HEK293 (cell line): ENCODE data around the gene MAP3K7CL.
"Not testable (repeated sequence)": the region's sequence is repeated elsewhere in the genome, so short reads cannot be mapped to it uniquely, and the experiment has no call there.

Experiments
- CTCF ChIA-PET: fragments of 350-600 bp; formaldehyde crosslinking; extraction: SDS; loops from one replicate; lab custom pipeline; 2021; ENCODE audit warnings: antibody characterized with exemption; lab: Yijun Ruan, JAX
- POLR2A ChIA-PET: fragments of 300-600 bp; formaldehyde crosslinking; extraction: SDS; loops from one replicate; lab custom pipeline; 2020; ENCODE audit warnings: antibody characterized with exemption, inconsistent platforms; lab: Yijun Ruan, JAX
- H3K27ac ChIP-seq: fragments of 200-500 bp; sonication (Bioruptor generic); 2 replicates; pipeline ENCODE4 v1.5.1; 2014; ENCODE audit warnings: low read depth, low read length, control low read depth, inconsistent platforms; ENCODE audit errors: extremely low read depth
- H3K36me3 ChIP-seq, 2 experiments: fragments of 200-500 bp in 1 of 2; sonication (Bioruptor generic) in 1 of 2; 1 replicate in 1 of 2; 2 replicates in 1 of 2; pipeline ENCODE4 v1.5.1; 2014 to 2017; ENCODE audit warnings: inconsistent platforms in 2 of 2, low read length in 2 of 2; ENCODE audit not compliant: control insufficient read depth in 2 of 2, insufficient read depth in 1 of 2
- H3K4me1 ChIP-seq: fragments of 200-500 bp; sonication (Bioruptor generic); 2 replicates; pipeline ENCODE4 v1.5.1; 2014; ENCODE audit warnings: mild to moderate bottlenecking, low read length, inconsistent platforms; ENCODE audit not compliant: control insufficient read depth, insufficient read depth
- H3K4me3 ChIP-seq: 2 replicates; pipeline ENCODE4 v1.5.1; 2011; ENCODE audit warnings: low read depth, mild to moderate bottlenecking, control low read depth, low read length, moderate library complexity
- H3K9me3 ChIP-seq: fragments of 200-500 bp; sonication (Bioruptor generic); 2 replicates; pipeline ENCODE4 v1.5.1; 2014; ENCODE audit warnings: low read depth, low read length, inconsistent platforms; ENCODE audit not compliant: control insufficient read depth, insufficient read depth
- EGR2 ChIP-seq: fragments of 450-650 bp; formaldehyde crosslinking; IDR thresholded peaks from 2 replicates; pipeline ENCODE4 v1.5.1; 2016; ENCODE audit warnings: low read depth, missing biosample characterization, missing genetic modification characterization
- KLF1 ChIP-seq: fragments of 450-650 bp; formaldehyde crosslinking; IDR thresholded peaks from 2 replicates; pipeline ENCODE4 v1.5.1; 2016; ENCODE audit warnings: missing biosample characterization, missing genetic modification characterization
- KLF8 ChIP-seq: fragments of 450-650 bp; formaldehyde crosslinking; IDR thresholded peaks from 2 replicates; pipeline ENCODE4 v1.5.1; 2016; ENCODE audit warnings: missing biosample characterization, missing genetic modification characterization
- OSR2 ChIP-seq: fragments of 450-650 bp; formaldehyde crosslinking; IDR thresholded peaks from 2 replicates; pipeline ENCODE4 v1.5.1; 2016; ENCODE audit warnings: missing biosample characterization, missing genetic modification characterization
- SP7 ChIP-seq: fragments of 450-650 bp; formaldehyde crosslinking; IDR thresholded peaks from 2 replicates; pipeline ENCODE4 v1.5.1; 2016; ENCODE audit warnings: missing biosample characterization, missing genetic modification characterization
- TCF7L2 ChIP-seq: IDR thresholded peaks from 2 replicates; pipeline ENCODE4 v1.6.1; 2011; ENCODE audit warnings: low read depth, mild to moderate bottlenecking, inconsistent platforms, low read length, moderate library complexity, borderline replicate concordance
- ZEB2 ChIP-seq: fragments of 450-650 bp; formaldehyde crosslinking; IDR thresholded peaks from 2 replicates; pipeline ENCODE4 v1.5.1; 2016; ENCODE audit warnings: missing biosample characterization, missing genetic modification characterization
- ZFHX2 ChIP-seq: fragments of 450-650 bp; formaldehyde crosslinking; conservative IDR thresholded peaks from 2 replicates; pipeline ENCODE4 v1.5.1; 2016; ENCODE audit warnings: missing biosample characterization, missing genetic modification characterization
- ZNF335 ChIP-seq: fragments of 450-650 bp; formaldehyde crosslinking; conservative IDR thresholded peaks from 2 replicates; pipeline ENCODE4 v1.5.1; 2016; ENCODE audit warnings: missing biosample characterization, missing genetic modification characterization
- ZNF341 ChIP-seq: fragments of 450-650 bp; formaldehyde crosslinking; IDR thresholded peaks from 2 replicates; pipeline ENCODE4; 2016; ENCODE audit warnings: low read depth, missing biosample characterization, missing genetic modification characterization
- ZNF366 ChIP-seq: fragments of 450-650 bp; formaldehyde crosslinking; conservative IDR thresholded peaks from 2 replicates; pipeline ENCODE4 v1.5.1; 2016; ENCODE audit warnings: missing biosample characterization, missing genetic modification characterization
- ZNF394 ChIP-seq: fragments of 450-650 bp; formaldehyde crosslinking; IDR thresholded peaks from 2 replicates; pipeline ENCODE4 v1.5.1; 2016; ENCODE audit warnings: missing biosample characterization, missing genetic modification characterization, mild to moderate bottlenecking, moderate library complexity, borderline replicate concordance
- ZNF623 ChIP-seq: fragments of 450-650 bp; formaldehyde crosslinking; IDR thresholded peaks from 2 replicates; pipeline ENCODE4 v1.5.1; 2016; ENCODE audit warnings: missing biosample characterization, missing genetic modification characterization
- ZNF629 ChIP-seq: fragments of 450-650 bp; formaldehyde crosslinking; IDR thresholded peaks from 2 replicates; pipeline ENCODE4 v1.5.1; 2017; ENCODE audit warnings: missing biosample characterization, missing genetic modification characterization
- ZNF660 ChIP-seq: fragments of 450-650 bp; IDR thresholded peaks from 2 replicates; pipeline ENCODE4 v1.5.1; 2018; ENCODE audit warnings: missing biosample characterization, mild to moderate bottlenecking, missing genetic modification characterization
- TF ChIP-seq, protein P1 (sequence below): fragments of 450-650 bp; formaldehyde crosslinking; IDR thresholded peaks from 2 replicates; pipeline ENCODE4 v1.5.1; 2016; ENCODE audit warnings: missing biosample characterization, missing genetic modification characterization
- TF ChIP-seq, protein P2 (sequence below): fragments of 450-650 bp; formaldehyde crosslinking; IDR thresholded peaks from 2 replicates; pipeline ENCODE4 v1.5.1; 2016; ENCODE audit warnings: missing biosample characterization, missing genetic modification characterization
- TF ChIP-seq, protein P3 (sequence below): fragments of 450-650 bp; formaldehyde crosslinking; conservative IDR thresholded peaks from 2 replicates; pipeline ENCODE4 v1.5.1; 2016; ENCODE audit warnings: low read depth, missing biosample characterization, missing genetic modification characterization

Gene MAP3K7CL

DNA sequence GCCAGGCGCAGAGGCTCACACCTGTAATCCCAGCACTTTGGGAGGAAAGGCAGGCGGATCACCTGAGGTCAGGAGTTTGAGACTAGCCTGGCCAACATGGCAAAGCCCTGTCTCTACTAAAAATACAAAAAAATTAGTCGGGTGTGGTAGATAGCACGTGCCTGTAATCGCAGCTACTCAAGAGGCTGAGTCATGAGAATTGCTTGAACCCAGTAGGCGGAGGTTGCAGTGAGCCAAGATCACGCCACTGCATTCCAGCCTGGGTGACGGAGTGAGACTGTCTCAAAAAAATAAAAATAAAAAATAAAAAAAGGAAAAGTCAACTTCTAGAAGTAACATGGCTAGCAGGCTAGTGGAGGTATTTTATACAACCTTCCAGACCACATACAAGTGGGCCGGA is 32.4 kb downstream of the MAP3K7CL start:
- H3K4me1 ChIP-seq, H3K9me3 ChIP-seq, H3K4me3 ChIP-seq, H3K27ac ChIP-seq, H3K36me3 ChIP-seq: not testable (repeated sequence)
- POLR2A ChIA-PET, result interaction anchor here (0.6 to 1.0 kb wide), 2 partner anchors 12 to 145 kb away, joined by 3 read pairs; no protein-coding TSS in a partner anchor
- TF ChIP-seq, protein P1, sequence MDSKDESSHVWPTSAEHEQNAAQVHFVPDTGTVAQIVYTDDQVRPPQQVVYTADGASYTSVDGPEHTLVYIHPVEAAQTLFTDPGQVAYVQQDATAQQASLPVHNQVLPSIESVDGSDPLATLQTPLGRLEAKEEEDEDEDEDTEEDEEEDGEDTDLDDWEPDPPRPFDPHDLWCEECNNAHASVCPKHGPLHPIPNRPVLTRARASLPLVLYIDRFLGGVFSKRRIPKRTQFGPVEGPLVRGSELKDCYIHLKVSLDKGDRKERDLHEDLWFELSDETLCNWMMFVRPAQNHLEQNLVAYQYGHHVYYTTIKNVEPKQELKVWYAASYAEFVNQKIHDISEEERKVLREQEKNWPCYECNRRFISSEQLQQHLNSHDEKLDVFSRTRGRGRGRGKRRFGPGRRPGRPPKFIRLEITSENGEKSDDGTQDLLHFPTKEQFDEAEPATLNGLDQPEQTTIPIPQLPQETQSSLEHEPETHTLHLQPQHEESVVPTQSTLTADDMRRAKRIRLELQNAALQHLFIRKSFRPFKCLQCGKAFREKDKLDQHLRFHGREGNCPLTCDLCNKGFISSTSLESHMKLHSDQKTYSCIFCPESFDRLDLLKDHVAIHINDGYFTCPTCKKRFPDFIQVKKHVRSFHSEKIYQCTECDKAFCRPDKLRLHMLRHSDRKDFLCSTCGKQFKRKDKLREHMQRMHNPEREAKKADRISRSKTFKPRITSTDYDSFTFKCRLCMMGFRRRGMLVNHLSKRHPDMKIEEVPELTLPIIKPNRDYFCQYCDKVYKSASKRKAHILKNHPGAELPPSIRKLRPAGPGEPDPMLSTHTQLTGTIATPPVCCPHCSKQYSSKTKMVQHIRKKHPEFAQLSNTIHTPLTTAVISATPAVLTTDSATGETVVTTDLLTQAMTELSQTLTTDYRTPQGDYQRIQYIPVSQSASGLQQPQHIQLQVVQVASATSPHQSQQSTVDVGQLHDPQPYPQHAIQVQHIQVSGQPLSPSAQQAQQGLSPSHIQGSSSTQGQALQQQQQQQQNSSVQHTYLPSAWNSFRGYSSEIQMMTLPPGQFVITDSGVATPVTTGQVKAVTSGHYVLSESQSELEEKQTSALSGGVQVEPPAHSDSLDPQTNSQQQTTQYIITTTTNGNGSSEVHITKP (tag by site-specific recombination), result peak; percentile 79
- TF ChIP-seq KLF1 (tag by site-specific recombination) (peak; percentile 13; the same call in 1 of the 2 replicates), ZNF366 (tag by site-specific recombination) (0 out of 2 replicates have a peak, but pooled peaks have one; percentile 10), KLF8 (0 out of 2 replicates have a peak, but pooled peaks have one; percentile 52), ZNF335 (0 out of 2 replicates have a peak, but pooled peaks have one; percentile 23), ZFHX2 (tag by site-specific recombination) (peak; percentile 79), ZNF623 (tag by site-specific recombination) (0 out of 2 replicates have a peak, but pooled peaks have one; percentile 6), ZNF394 (0 out of 2 replicates have a peak, but pooled peaks have one; percentile 24), ZEB2 (tag by site-specific recombination) (peak; percentile 28; the same call in 1 of the 2 replicates), SP7 (tag by site-specific recombination) (peak; percentile 73; the same call in 1 of the 2 replicates), EGR2 (tag by site-specific recombination) (0 out of 2 replicates have a peak, but pooled peaks have one; percentile 50), ZNF660 (tag by site-specific recombination) (peak; percentile 11; the same call in 1 of the 2 replicates), ZNF629 (tag by site-specific recombination) (peak; percentile 54), OSR2 (tag by site-specific recombination) (peak; percentile 69)
- TF ChIP-seq, protein P2, sequence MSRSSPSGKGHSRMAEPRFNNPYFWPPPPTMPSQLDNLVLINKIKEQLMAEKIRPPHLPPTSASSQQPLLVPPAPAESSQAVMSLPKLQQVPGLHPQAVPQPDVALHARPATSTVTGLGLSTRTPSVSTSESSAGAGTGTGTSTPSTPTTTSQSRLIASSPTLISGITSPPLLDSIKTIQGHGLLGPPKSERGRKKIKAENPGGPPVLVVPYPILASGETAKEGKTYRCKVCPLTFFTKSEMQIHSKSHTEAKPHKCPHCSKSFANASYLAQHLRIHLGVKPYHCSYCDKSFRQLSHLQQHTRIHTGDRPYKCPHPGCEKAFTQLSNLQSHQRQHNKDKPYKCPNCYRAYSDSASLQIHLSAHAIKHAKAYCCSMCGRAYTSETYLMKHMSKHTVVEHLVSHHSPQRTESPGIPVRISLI, result peak; percentile 75
- CTCF ChIA-PET, result interaction anchor here (0.6 to 2.9 kb wide), 6 partner anchors 35 to 912 kb away, joined by 3 to 14 read pairs (median 5); no protein-coding TSS in a partner anchor

DNA sequence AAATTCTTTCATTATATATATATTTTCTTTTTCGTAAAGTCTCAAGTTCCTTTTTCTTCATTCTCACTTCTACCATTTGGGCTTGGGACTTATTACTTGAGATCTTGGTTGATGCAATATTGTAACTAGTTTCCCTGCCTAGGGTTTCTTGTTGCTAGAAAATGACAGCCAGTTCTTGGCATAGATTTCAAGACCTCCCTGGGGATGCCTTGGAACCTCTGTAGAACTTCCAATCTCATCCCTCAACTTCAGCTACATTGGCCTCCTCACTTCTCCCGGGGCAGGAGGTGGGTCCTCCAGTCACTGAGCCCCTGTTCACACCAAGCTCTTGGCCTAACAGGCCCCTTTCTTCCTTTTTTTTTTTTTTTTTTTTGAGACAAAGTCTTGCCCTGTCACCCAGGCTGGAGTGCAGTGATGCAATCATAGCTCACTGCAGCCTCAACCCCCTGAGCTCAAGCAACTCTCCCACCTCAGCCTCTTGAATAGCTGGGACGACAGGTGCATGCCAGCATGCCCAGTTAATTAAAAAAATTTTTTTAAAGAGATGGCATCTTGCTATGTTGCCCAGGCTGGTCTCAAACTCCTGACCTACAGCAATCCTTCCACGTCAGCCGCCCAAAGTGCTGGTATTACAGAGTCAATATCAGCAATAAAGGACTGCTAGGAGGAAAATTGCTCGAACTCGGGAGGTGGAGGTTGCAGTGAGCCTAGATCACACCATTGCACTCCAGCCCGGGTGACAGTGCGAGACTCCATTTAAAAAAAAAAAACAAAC is 33.1 kb downstream of the MAP3K7CL start:
- POLR2A ChIA-PET, result interaction anchor here (0.6 to 1.1 kb wide), 5 partner anchors 10 to 213 kb away, joined by 3 to 9 read pairs (median 3); no protein-coding TSS in a partner anchor
- no peak overlapping the region for H3K27ac ChIP-seq
- CTCF ChIA-PET, result interaction anchor here (0.6 to 3.0 kb wide), 56 partner anchors 10 to 1032 kb away, joined by 3 to 41 read pairs (median 5); partner anchors contain the start of gene BACH1
- H3K4me3 ChIP-seq, result no peak overlapping the region
- no peaks in the 10 kb centered on the region for H3K4me1 ChIP-seq
- H3K9me3 ChIP-seq, result no peaks in the 10 kb centered on the region
- no peaks in the 10 kb centered on the region for H3K36me3 ChIP-seq
- TF ChIP-seq, protein P2, result 0 out of 2 replicates have a peak, but pooled peaks have one; percentile 14
- TF ChIP-seq TCF7L2, result no peak
- no peak for TF ChIP-seq ZNF335
- TF ChIP-seq, protein P3, sequence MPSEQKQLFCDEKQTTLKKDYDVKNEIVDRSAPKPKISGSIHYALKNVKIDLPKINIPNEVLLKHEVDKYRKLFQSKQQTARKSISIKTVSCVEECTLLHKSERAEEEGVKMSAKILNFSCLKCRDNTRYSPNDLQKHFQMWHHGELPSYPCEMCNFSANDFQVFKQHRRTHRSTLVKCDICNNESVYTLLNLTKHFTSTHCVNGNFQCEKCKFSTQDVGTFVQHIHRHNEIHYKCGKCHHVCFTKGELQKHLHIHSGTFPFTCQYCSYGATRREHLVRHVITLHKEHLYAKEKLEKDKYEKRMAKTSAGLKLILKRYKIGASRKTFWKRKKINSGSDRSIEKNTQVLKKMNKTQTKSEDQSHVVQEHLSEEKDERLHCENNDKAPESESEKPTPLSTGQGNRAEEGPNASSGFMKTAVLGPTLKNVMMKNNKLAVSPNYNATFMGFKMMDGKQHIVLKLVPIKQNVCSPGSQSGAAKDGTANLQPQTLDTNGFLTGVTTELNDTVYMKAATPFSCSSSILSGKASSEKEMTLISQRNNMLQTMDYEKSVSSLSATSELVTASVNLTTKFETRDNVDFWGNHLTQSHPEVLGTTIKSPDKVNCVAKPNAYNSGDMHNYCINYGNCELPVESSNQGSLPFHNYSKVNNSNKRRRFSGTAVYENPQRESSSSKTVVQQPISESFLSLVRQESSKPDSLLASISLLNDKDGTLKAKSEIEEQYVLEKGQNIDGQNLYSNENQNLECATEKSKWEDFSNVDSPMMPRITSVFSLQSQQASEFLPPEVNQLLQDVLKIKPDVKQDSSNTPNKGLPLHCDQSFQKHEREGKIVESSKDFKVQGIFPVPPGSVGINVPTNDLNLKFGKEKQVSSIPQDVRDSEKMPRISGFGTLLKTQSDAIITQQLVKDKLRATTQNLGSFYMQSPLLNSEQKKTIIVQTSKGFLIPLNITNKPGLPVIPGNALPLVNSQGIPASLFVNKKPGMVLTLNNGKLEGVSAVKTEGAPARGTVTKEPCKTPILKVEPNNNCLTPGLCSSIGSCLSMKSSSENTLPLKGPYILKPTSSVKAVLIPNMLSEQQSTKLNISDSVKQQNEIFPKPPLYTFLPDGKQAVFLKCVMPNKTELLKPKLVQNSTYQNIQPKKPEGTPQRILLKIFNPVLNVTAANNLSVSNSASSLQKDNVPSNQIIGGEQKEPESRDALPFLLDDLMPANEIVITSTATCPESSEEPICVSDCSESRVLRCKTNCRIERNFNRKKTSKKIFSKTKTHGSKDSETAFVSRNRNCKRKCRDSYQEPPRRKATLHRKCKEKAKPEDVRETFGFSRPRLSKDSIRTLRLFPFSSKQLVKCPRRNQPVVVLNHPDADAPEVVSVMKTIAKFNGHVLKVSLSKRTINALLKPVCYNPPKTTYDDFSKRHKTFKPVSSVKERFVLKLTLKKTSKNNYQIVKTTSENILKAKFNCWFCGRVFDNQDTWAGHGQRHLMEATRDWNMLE, result peak; percentile 26
- TF ChIP-seq ZNF341, result no peak
